Pancreas (tissue), 10 donors: ENCODE results near the gene ENTPD1. TPM values are rescaled to one million over a fixed set of nuclear protein-coding genes. Genes with fewer than 3 reads are reported as not detected.
"Not testable (repeated sequence)": the region's sequence is repeated elsewhere in the genome, so short reads cannot be mapped to it uniquely, and the experiment has no call there.

Experiments used
- ATAC-seq, 4 donors: fragments of 200-7000 bp; cut with Tn5 transposase; one replicate each; pipeline versions ENCODE4 v1.8.0 to v1.9.1; 2020; ENCODE audit warnings: mild to moderate bottlenecking in 4 of 4, moderate library complexity in 4 of 4
- DNase-seq, 6 donors: peaks; one replicate each; pipeline ENCODE4 v3.0.0-alpha.2; 2020
- FAIRE-seq: peaks from 2 replicates; lab custom pipeline; 2012; peaks lifted over from hg19 to GRCh38; lab: Jason Lieb, UNC
- H3K27ac ChIP-seq, 4 donors: fragments of 200-600 bp; sonication (generic); 1 replicate in 3 of 4; 2 replicates in 1 of 4; pipeline versions ENCODE4 v1.5.0 to v1.8.0; 2020
- H3K27me3 ChIP-seq, 4 donors: fragments of 200-600 bp; one replicate each; pipeline ENCODE4 v1.8.0; 2021
- H3K36me3 ChIP-seq, 3 donors: fragments of 200-600 bp; sonication (generic) in 1 of 3; one replicate each; pipeline versions ENCODE4 v1.5.0 to v1.8.0; 2020 to 2021
- H3K4me1 ChIP-seq, 3 donors: fragments of 200-600 bp; one replicate each; pipeline ENCODE4 v1.8.0; 2021
- H3K4me3 ChIP-seq, 4 donors: fragments of 200-600 bp; sonication (generic) in 2 of 4; one replicate each; pipeline versions ENCODE4 v1.5.0 to v1.8.0; 2020 to 2021
- H3K9me3 ChIP-seq, 4 donors: fragments of 200-600 bp; one replicate each; pipeline ENCODE4 v1.8.0; 2021
- WGBS, 2 donors: extraction: QIAGEN DNeasy Blood & Tissue Kit; methylation state at CpG; one replicate each; pipeline ENCODE4 v1.1.7; 2013; 5-methylcytosine and 5-hydroxymethylcytosine counted together
- intact Hi-C, 3 donors: fragments of 100-400 bp; cut with DNase I; formaldehyde crosslinking; loops; one replicate each; pipeline versions ENCODE4 v1.11.1 to v1.14.2; 2022
- polyA plus RNA-seq, 2 donors: library from polyadenylated mRNA; stranded (reverse); fragments of 200-250 nt; gene quantifications; one replicate each; pipeline ENCODE4 v1.2.3, GENCODE V29; 2013
- total RNA-seq, 6 donors: library from RNA; stranded (reverse); fragmentation: NEBNext Ultra II Directional in 4 of 6; extraction: Animal tissue kit (Norgen Biotek cat#: 25700) in 4 of 6; gene quantifications; one replicate each; pipeline versions ENCODE4 v1.2.1 to v1.2.4, GENCODE V29; 2021 to 2023
- TF ChIP-seq, protein P1 (sequence below), 4 donors: fragments of 200-600 bp; sonication (generic) in 3 of 4; IDR thresholded peaks; one replicate each; pipeline versions ENCODE4 v1.5.0 to v1.8.0; 2021; ENCODE audit warnings: antibody characterized with exemption in 4 of 4
- donor health status: healthy with polysubstance abuse.
- donor health status: DM: no; HTN: no; CAD: no; lungs with moderate emphysema.
- donor health status: DM: no; HTN: no; CAD: no.
- donor health status: control.
- donor health status: control.
- donor health status: Bipolar disorder and iron deficiency.
- donor health status: DM: yes; HTN: yes; CAD: no.
- donor health status: DM: no; HTN: no; CAD: no.
- donor health status: DM: no; HTN: no; CAD: no.
- donor health status: DM: yes; HTN: yes; CAD: no.

The ENTPD1 gene
- total and polyA plus RNA-seq, 8 donors = 0.67 to 10.9 (median 1.8) TPM

DNA sequence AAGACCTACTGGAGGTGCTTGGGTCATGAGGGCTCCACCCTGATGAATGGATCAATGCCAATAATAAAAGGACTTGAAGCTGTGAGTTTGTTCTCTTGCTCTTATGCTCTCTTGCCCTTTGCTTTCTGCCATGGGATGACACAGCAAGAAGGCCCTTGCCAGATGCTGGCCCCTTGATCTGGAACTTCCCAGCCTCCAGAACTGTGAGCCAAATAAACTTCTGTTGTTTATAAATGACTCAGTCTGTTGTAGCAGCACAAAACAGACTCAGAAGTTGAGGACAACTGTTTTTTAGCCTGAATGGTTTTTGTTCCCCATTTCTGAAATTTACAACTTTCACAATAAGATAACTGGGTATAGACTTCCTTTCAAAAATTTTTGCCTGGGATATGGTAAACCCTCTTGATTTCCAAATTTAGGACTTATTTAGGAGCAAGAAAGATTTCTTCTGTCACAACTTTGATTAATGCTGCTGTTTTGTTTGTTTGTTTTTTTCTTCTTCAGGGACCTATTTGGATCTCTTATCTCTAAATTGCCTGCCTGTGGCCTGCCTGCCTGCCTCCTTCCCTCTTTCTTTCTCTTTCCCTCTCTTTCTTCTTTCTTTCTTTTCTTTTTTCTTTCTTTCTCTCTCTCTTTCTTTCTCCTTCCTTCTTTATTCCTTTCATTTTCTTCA lies 12.1 kb downstream of the ENTPD1 start:
- Histone ChIP-seq H3K27ac (peak overlapping the region in 1 of 4 donors; percentile 2), H3K27me3 (no peaks in the 10 kb centered on the region), H3K36me3 (no peaks in the 10 kb centered on the region), H3K9me3 (no peaks in the 10 kb centered on the region), H3K4me1 (no peaks in the 10 kb centered on the region), H3K4me3 (no peak overlapping the region)
- ATAC-seq (peak in 2 of 4 donors; percentile 57), FAIRE-seq (no peak), DNase-seq (no peak)
- intact Hi-C loops = no loop called here
- TF ChIP-seq, protein P1, sequence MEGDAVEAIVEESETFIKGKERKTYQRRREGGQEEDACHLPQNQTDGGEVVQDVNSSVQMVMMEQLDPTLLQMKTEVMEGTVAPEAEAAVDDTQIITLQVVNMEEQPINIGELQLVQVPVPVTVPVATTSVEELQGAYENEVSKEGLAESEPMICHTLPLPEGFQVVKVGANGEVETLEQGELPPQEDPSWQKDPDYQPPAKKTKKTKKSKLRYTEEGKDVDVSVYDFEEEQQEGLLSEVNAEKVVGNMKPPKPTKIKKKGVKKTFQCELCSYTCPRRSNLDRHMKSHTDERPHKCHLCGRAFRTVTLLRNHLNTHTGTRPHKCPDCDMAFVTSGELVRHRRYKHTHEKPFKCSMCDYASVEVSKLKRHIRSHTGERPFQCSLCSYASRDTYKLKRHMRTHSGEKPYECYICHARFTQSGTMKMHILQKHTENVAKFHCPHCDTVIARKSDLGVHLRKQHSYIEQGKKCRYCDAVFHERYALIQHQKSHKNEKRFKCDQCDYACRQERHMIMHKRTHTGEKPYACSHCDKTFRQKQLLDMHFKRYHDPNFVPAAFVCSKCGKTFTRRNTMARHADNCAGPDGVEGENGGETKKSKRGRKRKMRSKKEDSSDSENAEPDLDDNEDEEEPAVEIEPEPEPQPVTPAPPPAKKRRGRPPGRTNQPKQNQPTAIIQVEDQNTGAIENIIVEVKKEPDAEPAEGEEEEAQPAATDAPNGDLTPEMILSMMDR (IDR thresholded peaks at IDR 0.05) = no peak

DNA sequence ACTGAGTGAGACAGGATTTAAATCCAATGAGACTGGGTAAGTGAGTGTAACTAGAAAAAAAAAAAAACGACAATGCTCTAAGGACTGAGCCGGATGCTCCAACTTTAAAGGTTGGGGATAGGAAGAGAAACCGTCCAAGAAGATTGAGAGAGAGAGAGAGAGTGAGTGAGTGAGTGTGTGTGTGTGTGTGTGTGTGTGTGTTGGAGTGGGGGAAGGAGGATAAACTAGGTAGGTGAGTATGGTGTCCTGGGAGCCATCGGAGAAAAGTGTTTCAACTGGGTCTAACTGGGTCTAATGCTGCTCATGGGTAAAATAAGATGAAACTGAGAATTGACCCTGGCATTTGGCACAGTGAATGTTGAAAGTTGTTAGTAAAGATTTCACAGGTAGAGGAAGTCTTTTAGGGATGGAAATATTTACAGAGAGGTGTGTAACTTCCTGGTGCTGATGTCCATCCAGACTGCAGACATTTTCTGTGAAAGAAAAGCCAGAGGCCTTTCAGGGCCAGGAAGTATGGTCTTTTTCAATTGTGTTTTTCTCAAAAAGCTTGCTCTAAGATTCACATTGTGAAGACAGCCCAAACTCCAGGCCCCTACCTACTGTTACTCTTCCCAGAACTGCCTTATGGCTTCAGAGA lies 14.2 kb downstream of the ENTPD1 start:
- no peaks in the 10 kb centered on the region for H3K9me3 ChIP-seq
- no peak overlapping the region for H3K27ac ChIP-seq
- H3K4me3 ChIP-seq = no peak overlapping the region
- intact Hi-C loops = no loop called here
- no peaks in the 10 kb centered on the region for H3K27me3 ChIP-seq
- TF ChIP-seq, protein P1 (IDR thresholded peaks at IDR 0.05) = no peak
- no peak for FAIRE-seq
- 77 to 84% methylated on average over 4 of the region's 4 CpGs for WGBS, 2 donors
- H3K36me3 ChIP-seq = no peaks in the 10 kb centered on the region
- ATAC-seq = no peak
- H3K4me1 ChIP-seq = no peaks in the 10 kb centered on the region
- no peak for DNase-seq

DNA sequence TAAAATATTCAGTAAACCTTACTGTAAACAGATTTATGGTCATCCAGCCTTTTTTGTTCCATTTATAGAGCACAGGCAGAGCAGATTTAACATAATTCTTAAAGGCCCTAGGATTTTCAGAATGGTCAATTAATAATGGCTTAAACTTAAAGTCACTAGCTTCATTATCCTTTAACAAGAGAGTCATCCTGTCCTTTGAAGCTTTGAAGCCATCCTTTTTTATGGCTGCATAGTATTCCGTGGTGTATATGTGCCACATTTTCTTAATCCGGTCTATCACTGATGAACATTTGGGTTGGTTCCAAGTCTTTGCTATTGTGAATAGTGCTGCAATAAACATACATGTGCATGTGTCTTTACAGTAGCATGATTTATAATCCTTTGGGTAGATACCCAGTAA lies 17.5 kb downstream of the ENTPD1 start:
- DNase-seq, FAIRE-seq, H3K9me3 ChIP-seq, ATAC-seq, H3K27me3 ChIP-seq, H3K4me1 ChIP-seq, H3K4me3 ChIP-seq, H3K27ac ChIP-seq, intact Hi-C loops, H3K36me3 ChIP-seq: not testable (repeated sequence)
- 71 to 94% methylated on average over 2 of the region's 2 CpGs for WGBS, 2 donors

DNA sequence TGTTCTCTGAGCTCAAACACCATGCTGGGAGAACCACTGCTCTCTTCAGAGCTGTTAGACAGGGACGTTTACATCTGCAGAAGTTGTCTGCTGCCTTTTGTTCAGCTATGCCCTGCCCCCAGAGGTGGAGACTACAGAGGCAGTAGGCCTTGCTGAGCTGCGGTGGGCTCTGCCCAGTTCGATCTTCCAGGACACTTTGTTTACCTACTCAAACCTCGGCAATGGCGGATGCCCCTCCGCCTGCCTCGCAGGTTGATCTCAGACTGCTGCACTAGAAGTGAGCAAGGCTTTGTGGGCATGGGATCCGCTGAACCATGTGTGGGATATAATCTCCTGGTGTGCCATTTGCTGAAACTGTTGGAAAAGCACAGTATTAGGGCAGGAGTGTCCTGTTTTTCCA lies 21.7 kb downstream of the ENTPD1 start:
- not testable (repeated sequence) for DNase-seq, FAIRE-seq

DNA sequence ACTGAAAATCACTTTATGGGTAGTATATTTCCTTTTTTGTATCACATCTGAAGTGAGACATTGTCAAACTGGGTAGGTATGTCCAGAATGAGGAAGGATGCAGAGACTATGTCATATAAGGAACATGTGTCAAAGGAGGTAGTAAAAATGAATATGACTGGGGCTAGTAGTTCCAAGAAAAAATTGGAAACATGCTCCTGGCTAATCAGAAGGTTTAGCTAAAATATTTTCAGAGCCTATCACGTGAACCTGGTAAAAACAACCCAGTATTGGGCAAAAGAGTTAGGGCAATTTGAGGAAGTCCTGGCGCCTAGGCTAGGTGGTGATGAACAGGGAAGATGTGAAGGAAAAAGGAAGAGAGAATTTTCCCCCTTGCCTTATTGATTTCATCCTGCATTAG lies 26.4 kb downstream of the ENTPD1 start:
- Histone ChIP-seq H3K4me3 (no peak overlapping the region), H3K9me3 (no peaks in the 10 kb centered on the region), H3K36me3 (no peaks in the 10 kb centered on the region), H3K27ac (no peak overlapping the region), H3K4me1 (no peaks in the 10 kb centered on the region), H3K27me3 (no peaks in the 10 kb centered on the region)
- 48 to 64% methylated on average over 2 of the region's 2 CpGs for WGBS, 2 donors
- no peak for DNase-seq
- ATAC-seq = peak in 1 of 4 donors; percentile 16
- FAIRE-seq = no peak
- intact Hi-C loops = no loop called here
- TF ChIP-seq, protein P1 (IDR thresholded peaks at IDR 0.05) = no peak

More for the DNA sequence above, 21.7 kb downstream of the ENTPD1 start:
- ATAC-seq, H3K27ac ChIP-seq, intact Hi-C loops, H3K4me1 ChIP-seq, H3K9me3 ChIP-seq, H3K4me3 ChIP-seq, H3K27me3 ChIP-seq, H3K36me3 ChIP-seq: not testable (repeated sequence)
- WGBS, 2 donors = 68 to 83% methylated on average over 8 of the region's 8 CpGs

DNA sequence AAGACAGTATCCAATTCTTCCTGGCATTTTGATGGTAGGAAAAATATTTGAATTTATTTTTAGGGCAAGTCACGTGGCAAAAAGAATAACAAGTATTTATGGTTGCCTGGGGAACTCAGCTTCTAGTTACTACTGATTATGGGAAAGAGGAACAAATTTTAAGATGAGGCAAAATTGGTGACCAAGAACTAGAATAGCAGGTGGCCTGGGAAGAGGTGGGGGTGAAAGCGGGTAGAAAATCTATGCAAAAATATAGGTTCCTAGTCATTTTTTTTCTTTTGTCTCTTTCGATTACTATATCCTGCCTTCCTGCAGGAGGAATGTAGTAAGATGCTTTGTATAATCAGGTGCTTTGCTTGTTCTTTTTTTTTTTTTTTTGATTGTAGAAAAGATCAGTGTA lies 27.8 kb downstream of the ENTPD1 start:
- no peak for DNase-seq
- TF ChIP-seq, protein P1 (IDR thresholded peaks at IDR 0.05) = no peak
- 73 to 81% methylated on average over 3 of the region's 3 CpGs for WGBS, 2 donors
- Histone ChIP-seq H3K27me3 (no peaks in the 10 kb centered on the region), H3K9me3 (no peaks in the 10 kb centered on the region), H3K4me3 (no peak overlapping the region), H3K4me1 (no peaks in the 10 kb centered on the region), H3K27ac (no peak overlapping the region), H3K36me3 (no peaks in the 10 kb centered on the region)
- ATAC-seq = no peak
- intact Hi-C loops = no loop called here
- no peak for FAIRE-seq
